Neural progenitor cell (in vitro differentiated cells): ENCODE data around the gene ESRRB.

Source experiments
- CTCF ChIP-seq: fragments of 200-600 bp; sonication (generic); IDR thresholded peaks from 2 replicates; pipeline ENCODE4 v1.5.1; 2017; ENCODE audit warnings: antibody characterized with exemption, mild to moderate bottlenecking
- EZH2 ChIP-seq: fragments of 200-600 bp; sonication (generic); IDR thresholded peaks from 2 replicates; pipeline ENCODE4 v1.6.1; 2017; ENCODE audit warnings: antibody characterized with exemption, mild to moderate bottlenecking, moderate library complexity
- EZH2phosphoT487 ChIP-seq: fragments of 200-600 bp; sonication (generic); IDR thresholded peaks from 2 replicates; pipeline ENCODE4 v1.6.1; 2017; ENCODE audit warnings: antibody characterized with exemption

- no peak for TF ChIP-seq EZH2phosphoT487
- no peak for TF ChIP-seq CTCF
- no peak for TF ChIP-seq EZH2
Observed at GRCh38 chr14:76371066-76371465, 4.9 kb upstream of the ESRRB start.
